Sigmoid colon (tissue), 4 donors: ENCODE data around the gene SMARCA2.

Source experiments
- EP300 ChIP-seq, 4 donors: sonication (generic); formaldehyde crosslinking; IDR thresholded peaks; one replicate each; pipeline ENCODE4 v1.6.1; 2017; ENCODE audit warnings: antibody characterized with exemption in 4 of 4
- POLR2A ChIP-seq, 2 donors: fragments of 450-650 bp; IDR thresholded peaks; one replicate each; pipeline ENCODE4 v1.6.1; 2016; ENCODE audit warnings: antibody characterized with exemption in 2 of 2, mild to moderate bottlenecking in 2 of 2, moderate library complexity in 2 of 2
- TF ChIP-seq, protein P1 (sequence below), 4 experiments: fragments of 450-650 bp in 3 of 4; fragments of 200-600 bp in 1 of 4; IDR thresholded peaks; one replicate each; pipeline ENCODE4 v1.5.1; 2016 to 2019; ENCODE audit warnings: antibody characterized with exemption in 4 of 4, mild to moderate bottlenecking in 3 of 4, moderate library complexity in 2 of 4

DNA sequence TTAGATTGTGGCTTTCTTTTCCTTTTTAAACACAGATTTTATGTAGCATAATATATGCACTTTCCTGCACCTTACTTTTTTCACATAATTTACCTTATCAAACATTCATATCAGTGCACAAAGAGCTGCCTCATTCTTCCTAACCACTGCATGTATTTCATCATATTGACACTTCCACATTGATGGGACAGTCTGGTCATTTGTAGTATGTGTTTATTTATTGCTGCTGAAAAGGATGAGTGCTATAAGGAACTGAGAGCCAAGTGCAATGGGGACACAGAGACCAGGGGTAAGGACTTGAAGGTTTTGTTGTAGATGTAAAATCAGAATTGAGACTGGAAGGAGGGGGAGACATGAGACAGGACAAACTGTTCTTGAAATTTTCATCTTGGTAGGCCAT lies 193.8 kb downstream of the SMARCA2 start:
- TF ChIP-seq POLR2A (IDR thresholded peaks at IDR 0.05), result no peak
- TF ChIP-seq, protein P1, sequence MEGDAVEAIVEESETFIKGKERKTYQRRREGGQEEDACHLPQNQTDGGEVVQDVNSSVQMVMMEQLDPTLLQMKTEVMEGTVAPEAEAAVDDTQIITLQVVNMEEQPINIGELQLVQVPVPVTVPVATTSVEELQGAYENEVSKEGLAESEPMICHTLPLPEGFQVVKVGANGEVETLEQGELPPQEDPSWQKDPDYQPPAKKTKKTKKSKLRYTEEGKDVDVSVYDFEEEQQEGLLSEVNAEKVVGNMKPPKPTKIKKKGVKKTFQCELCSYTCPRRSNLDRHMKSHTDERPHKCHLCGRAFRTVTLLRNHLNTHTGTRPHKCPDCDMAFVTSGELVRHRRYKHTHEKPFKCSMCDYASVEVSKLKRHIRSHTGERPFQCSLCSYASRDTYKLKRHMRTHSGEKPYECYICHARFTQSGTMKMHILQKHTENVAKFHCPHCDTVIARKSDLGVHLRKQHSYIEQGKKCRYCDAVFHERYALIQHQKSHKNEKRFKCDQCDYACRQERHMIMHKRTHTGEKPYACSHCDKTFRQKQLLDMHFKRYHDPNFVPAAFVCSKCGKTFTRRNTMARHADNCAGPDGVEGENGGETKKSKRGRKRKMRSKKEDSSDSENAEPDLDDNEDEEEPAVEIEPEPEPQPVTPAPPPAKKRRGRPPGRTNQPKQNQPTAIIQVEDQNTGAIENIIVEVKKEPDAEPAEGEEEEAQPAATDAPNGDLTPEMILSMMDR (IDR thresholded peaks at IDR 0.05), result no peak
- TF ChIP-seq EP300 (IDR thresholded peaks at IDR 0.05), result no peak
